ENCODE measurements around the gene ZBTB7C. TPM values are rescaled to one million over a fixed set of nuclear protein-coding genes. Genes with fewer than 3 reads are reported as not detected.
A peak's percentile ranks its signal among the peaks of the same experiment; 100 is the strongest.

The ZBTB7C gene
- total RNA-seq, 2 donors from 2014 or later, result not detected

DNA sequence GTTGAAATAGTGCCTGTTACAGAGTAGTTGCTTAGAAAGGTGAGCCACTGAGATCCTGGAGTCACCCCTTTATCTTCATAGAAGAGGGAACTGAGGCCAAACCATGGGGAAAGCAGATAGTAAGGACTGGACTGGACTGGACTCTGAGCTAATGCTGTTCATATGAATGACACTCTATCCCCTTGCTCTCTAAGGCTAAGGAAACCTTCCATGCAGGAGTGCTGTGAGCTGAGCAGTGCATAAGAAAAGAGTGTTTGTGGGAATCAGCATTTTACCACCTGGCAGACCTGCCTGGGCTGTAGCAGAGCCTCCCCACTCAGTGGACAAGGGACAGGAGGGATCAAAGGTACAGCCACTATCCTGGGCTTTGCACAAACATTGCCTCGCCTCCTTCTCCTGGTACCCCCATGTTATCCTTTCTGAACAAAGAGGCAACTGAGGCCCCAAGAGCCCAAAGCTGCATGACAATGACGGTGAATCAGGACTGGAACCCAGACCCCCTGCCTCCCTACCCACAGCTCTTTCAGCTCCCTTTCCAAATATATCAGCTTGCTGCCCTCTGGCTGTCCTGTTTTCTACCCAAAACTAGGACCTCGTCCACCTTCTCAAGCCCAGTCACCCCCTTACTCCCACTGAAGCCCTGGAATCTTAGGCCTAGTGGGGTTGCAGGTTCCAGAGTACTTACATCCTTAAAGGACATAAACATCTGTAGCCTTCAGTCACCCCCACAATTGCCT lies 227.9 kb downstream of the ZBTB7C start:
- Mint-ChIP-seq H3K36me3 (no peaks in the 10 kb centered on the region), H3K27ac (no peak overlapping the region), H3K9me3 (no peaks in the 10 kb centered on the region), H3K4me3 (no peak overlapping the region), H3K27me3 (peaks cover 12 to 21% of the 10 kb centered on the region in 2 donors), H3K4me1 (ENCODE audit: low read depth in 2 of 2) (no peaks in the 10 kb centered on the region)
- DNase-seq (ENCODE audit: low spot score), result peak; percentile 13
- no peak for ATAC-seq

DNA sequence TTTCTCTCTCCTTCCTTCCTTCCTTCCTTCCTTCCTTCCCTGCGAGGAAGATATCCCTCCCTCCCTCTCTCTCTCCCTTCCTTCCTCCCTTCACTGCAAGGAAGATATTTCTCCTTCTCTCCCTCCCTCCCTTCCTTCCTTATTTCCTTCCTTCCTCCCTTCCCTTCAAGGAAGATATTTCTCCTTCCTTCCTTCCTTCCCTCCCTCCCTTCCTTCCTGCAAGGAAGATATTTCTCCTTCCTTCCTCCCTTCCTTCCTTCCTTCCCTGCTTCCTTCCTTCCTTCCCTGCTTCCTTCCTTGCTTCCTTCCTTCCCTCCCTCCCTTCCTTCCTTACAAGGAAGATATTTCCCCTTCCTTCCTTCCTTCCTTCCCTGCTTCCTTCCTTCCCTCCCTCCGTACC lies 229.5 kb downstream of the ZBTB7C start:
- Mint-ChIP-seq H3K27ac (no peak overlapping the region), H3K4me1 (ENCODE audit: low read depth in 2 of 2) (no peaks in the 10 kb centered on the region), H3K36me3 (no peaks in the 10 kb centered on the region), H3K4me3 (no peak overlapping the region), H3K27me3 (peaks cover 9 to 10% of the 10 kb centered on the region in 2 donors), H3K9me3 (no peaks in the 10 kb centered on the region)
- ATAC-seq (no peak), DNase-seq (ENCODE audit: low spot score) (no peak)

DNA sequence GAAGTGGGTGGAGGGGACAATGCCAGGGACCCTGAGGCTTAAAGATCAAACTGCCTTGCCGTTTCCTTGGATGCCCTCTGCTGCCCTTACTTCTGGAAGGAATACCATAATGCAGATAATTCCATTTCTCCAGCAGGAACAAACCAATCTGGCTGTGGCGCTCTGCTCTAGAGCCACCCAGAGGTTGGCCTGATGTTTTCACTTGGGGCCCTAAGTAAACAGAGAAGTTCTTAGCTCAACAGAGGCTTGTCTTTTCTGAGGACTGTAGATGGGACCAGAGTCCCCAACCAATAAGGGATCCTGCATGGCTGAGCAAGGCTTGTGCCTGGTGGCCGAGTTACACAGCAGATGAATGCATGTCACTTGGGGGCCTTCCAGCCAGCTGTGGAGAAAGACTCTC lies 230.2 kb downstream of the ZBTB7C start:
- Mint-ChIP-seq H3K4me1 (ENCODE audit: low read depth in 2 of 2) (no peaks in the 10 kb centered on the region), H3K27me3 (peaks cover 7 to 11% of the 10 kb centered on the region in 2 donors), H3K27ac (no peak overlapping the region), H3K4me3 (no peak overlapping the region), H3K36me3 (no peaks in the 10 kb centered on the region), H3K9me3 (no peaks in the 10 kb centered on the region)
- DNase-seq (ENCODE audit: low spot score), result no peak
- no peak for ATAC-seq

DNA sequence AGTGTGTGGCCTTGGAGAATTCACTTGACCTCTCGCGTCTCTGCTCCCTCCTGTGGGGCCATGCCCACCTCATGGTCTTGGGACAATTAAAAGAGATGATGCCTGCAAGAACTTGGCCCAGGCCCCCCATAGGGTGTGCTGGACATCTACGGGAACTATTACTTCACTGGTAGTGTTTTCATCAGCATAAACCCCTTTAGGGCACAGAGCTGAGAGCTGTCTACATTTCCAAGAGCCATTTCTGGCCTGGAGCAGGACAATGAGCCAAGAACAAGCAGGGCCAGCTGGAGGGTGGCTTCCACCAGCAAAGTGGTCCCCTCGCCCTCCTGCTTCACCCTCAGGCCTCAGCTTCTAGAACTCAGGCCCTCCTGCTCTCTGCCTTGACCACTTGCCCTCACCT lies 232.3 kb downstream of the ZBTB7C start:
- H3K4me1 Mint-ChIP-seq (ENCODE audit: low read depth in 2 of 2), result no peaks in the 10 kb centered on the region
- no peak overlapping the region for H3K4me3 Mint-ChIP-seq
- no peaks in the 10 kb centered on the region for H3K9me3 Mint-ChIP-seq
- DNase-seq (ENCODE audit: low spot score), result no peak
- peak in 1 of 2 donors; percentile 24 for ATAC-seq
- H3K27ac Mint-ChIP-seq, result no peak overlapping the region
- H3K36me3 Mint-ChIP-seq, result no peaks in the 10 kb centered on the region
- peaks cover 4 to 15% of the 10 kb centered on the region in 2 donors for H3K27me3 Mint-ChIP-seq

DNA sequence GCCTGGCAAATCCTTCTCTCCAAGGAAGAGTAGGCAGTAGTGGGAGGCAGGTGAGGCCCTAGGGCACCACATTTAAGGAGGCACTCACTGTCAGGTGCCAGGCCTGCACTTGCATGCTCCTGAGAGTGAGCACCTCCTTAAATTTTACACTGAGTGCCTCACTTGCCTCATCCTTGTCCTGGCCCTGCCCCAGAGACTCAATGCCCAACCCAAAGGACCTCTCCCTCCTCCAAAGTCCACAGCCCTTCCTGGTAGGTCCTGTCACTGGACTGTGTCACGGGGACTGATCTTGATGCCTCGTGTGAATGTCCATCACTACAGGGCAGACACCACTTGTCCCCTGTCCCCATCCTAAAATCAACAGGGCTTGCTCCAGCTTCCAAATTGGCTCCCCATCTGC lies 235.6 kb downstream of the ZBTB7C start:
- H3K9me3 Mint-ChIP-seq, result no peaks in the 10 kb centered on the region
- no peak overlapping the region for H3K4me3 Mint-ChIP-seq
- H3K27ac Mint-ChIP-seq, result no peak overlapping the region
- ATAC-seq, result no peak
- no peaks in the 10 kb centered on the region for H3K36me3 Mint-ChIP-seq
- no peaks in the 10 kb centered on the region for H3K4me1 Mint-ChIP-seq (ENCODE audit: low read depth in 2 of 2)
- H3K27me3 Mint-ChIP-seq, result peaks cover 0 to 8% of the 10 kb centered on the region in 2 donors
- no peak for DNase-seq (ENCODE audit: low spot score)

DNA sequence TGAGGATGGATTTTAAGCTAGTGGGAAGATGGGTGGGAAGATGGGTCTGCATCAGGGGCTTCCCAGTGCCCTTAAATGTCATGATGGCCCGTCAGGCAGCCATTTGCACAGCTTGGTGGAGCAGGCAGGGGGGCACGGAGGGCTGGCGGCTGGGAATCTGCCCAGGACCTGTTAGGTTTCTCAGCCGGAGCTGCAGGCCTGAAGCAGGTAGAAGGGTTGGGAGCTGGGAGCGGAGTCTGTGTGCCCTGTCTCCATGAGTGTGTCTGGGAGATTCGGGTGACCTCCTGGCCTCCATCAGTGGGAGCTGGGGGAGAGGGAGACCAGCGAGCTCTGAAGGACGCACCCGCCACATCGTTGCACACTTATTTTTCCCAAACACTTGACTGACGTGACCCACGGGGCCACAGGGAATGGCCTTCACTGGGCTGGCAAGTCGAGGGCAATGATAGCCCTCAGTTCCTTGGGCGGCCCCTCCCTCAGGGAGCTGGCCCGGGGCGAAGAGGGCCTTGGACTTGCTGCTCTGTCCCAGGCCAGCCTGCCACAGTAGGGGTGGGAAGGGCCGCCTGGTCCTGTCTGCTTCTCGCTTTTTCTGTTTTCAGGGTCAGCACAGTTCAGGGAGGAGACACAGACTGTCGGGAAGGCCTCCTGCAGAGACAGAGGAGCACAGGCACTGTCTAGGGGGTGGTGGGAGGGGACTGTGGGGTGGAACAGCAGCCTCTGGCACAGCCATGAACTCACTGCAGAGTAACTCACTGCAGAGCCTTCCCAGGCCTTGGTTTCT lies 236.8 kb downstream of the ZBTB7C start:
- DNase-seq (ENCODE audit: low spot score) (no peak), ATAC-seq (no peak)
- no peak overlapping the region for H3K4me3 Mint-ChIP-seq
- H3K36me3 Mint-ChIP-seq, result no peaks in the 10 kb centered on the region
- H3K9me3 Mint-ChIP-seq, result no peaks in the 10 kb centered on the region
- H3K27me3 Mint-ChIP-seq, result peaks cover 0 to 14% of the 10 kb centered on the region in 2 donors
- H3K4me1 Mint-ChIP-seq (ENCODE audit: low read depth in 2 of 2), result no peaks in the 10 kb centered on the region
- H3K27ac Mint-ChIP-seq, result no peak overlapping the region

DNA sequence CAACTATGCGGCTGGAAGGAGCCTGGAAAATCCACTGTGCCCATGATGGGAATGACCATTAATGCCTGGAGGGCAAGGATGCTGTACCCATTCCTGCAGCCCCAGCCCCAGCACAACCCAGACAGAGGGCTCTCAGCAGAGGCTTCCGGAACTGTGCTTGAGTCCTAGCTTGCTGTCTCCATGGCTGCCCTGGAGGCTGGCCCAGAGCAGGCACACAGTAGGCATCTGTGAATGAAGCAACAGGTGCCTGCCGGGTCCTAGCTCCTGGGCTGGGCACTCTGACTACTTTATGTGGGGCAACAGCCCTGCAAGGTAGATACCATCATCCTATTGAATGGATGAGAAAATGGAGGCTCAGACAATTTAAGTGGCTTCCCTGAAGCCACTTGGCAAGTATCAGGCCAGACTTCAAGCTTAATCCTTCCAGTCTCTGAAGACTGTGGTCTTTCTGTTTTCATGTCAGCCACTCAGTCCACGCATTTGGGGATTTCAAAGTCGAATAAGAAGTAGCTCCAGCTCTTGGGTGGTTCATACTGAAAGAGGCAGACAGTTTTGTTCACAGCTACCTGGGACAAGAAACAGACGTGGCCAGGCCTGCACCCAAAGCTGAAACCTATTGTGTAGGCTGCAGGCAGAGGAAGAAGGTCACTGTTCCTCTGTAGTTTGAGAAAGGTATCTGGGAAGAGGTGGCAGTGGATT lies 237.5 kb downstream of the ZBTB7C start:
- H3K9me3 Mint-ChIP-seq, result no peaks in the 10 kb centered on the region
- no peak overlapping the region for H3K27ac Mint-ChIP-seq
- no peaks in the 10 kb centered on the region for H3K36me3 Mint-ChIP-seq
- H3K4me3 Mint-ChIP-seq, result no peak overlapping the region
- H3K27me3 Mint-ChIP-seq, result peaks cover 0 to 16% of the 10 kb centered on the region in 2 donors
- ATAC-seq, result peak in 1 of 2 donors; percentile 29
- no peak for DNase-seq (ENCODE audit: low spot score)
- H3K4me1 Mint-ChIP-seq (ENCODE audit: low read depth in 2 of 2), result peaks cover 0 to 2% of the 10 kb centered on the region in 2 donors

DNA sequence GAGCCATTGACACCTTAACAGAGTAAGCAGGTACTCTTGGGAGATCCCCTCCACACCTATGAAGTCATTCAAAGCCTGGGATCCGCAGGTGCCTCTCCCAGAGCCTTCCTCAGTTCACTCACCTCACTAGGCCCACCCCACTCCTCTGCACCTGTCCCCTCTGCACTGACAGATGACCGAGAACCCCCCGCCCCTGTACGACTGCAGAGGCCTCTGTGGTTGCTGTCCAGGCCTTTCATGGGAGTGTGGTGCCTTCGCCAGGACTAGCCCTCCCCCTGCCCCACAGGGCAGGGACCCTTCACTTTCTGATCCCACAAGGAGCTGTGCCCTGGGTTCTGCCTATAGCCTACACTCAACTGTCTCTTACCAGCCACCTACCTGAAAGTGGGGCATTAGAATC lies 238.5 kb downstream of the ZBTB7C start:
- Mint-ChIP-seq H3K4me1 (ENCODE audit: low read depth in 2 of 2) (peaks cover 0 to 2% of the 10 kb centered on the region in 2 donors), H3K27me3 (peaks cover 0 to 16% of the 10 kb centered on the region in 2 donors), H3K4me3 (no peak overlapping the region), H3K36me3 (no peaks in the 10 kb centered on the region), H3K9me3 (no peaks in the 10 kb centered on the region), H3K27ac (no peak overlapping the region)
- no peak for ATAC-seq
- DNase-seq (ENCODE audit: low spot score), result no peak

DNA sequence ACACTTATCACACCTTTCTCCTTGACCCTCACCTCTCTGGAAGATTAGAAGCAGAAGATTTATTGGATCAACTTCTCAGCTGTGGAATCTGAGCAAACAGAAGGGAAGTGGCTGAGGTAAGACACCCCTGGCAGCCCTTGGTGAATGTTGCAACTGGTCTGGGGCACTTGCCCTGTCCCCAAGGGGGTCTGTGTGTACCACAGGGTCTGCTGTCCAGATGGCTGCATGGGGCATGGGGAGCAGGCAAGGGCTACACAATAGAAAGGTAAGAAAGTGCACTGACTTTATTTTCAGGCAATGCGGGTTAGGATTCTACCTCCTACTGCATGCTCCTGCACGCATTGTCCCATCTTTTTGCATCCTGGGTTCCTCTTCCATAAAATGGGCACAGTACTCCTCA lies 240.3 kb downstream of the ZBTB7C start:
- Mint-ChIP-seq H3K36me3 (no peaks in the 10 kb centered on the region), H3K9me3 (no peaks in the 10 kb centered on the region), H3K4me1 (ENCODE audit: low read depth in 2 of 2) (peaks cover 0 to 2% of the 10 kb centered on the region in 2 donors), H3K27me3 (peaks cover 3 to 11% of the 10 kb centered on the region in 2 donors), H3K27ac (no peak overlapping the region), H3K4me3 (no peak overlapping the region)
- ATAC-seq, result no peak
- DNase-seq (ENCODE audit: low spot score), result no peak

DNA sequence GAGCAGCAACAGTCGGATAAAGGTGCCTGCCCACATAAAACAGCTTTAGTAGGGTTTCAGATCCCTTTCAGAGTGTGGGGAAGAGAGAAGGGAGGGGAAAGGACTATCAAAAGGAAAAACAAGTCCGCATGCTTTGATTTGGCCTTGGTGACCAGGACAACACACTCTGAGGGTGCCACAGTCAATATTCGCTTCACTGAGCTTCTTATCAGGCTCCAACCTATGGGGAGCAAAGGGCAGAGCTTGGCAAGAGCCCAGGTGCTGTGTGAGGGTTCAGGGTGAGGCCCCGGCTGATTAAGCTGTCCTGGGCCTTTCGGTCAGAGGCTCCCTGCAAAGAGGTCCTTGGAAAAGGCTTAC lies 241.3 kb downstream of the ZBTB7C start:
- H3K27me3 Mint-ChIP-seq, result peaks cover 3 to 8% of the 10 kb centered on the region in 2 donors
- no peaks in the 10 kb centered on the region for H3K9me3 Mint-ChIP-seq
- no peak overlapping the region for H3K27ac Mint-ChIP-seq
- H3K4me3 Mint-ChIP-seq, result no peak overlapping the region
- peaks cover 0 to 2% of the 10 kb centered on the region in 2 donors for H3K4me1 Mint-ChIP-seq (ENCODE audit: low read depth in 2 of 2)
- DNase-seq (ENCODE audit: low spot score) (no peak), ATAC-seq (no peak)
- H3K36me3 Mint-ChIP-seq, result no peaks in the 10 kb centered on the region

DNA sequence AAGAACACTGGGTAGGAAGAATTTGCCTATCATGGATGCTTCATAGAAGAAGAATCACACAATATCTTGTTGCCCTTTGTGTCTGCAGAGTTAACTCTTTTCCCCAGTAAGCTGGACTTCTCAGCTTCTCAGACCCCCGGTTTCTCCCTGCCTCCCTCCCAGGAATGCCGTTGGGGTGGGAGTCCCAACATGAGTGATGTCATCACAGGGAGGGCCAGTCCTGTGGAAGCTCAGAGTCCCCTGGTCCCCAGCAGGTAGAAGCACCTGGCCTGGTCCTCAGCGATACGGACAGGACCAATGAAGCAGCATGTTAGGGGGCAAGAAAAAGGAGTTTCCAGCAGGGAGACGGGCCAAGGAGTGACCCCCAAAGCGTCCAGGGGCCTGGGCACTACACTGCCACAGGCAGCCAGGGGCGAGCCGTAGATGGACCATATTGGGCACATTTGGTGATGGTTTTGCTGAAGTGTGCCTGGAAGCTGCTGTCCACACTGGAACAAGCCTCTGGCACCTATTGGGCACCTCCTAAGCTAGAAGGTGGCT lies 242.8 kb downstream of the ZBTB7C start:
- ATAC-seq, result no peak
- no peaks in the 10 kb centered on the region for H3K9me3 Mint-ChIP-seq
- no peak overlapping the region for H3K27ac Mint-ChIP-seq
- no peaks in the 10 kb centered on the region for H3K36me3 Mint-ChIP-seq
- H3K27me3 Mint-ChIP-seq, result peaks cover 3 to 8% of the 10 kb centered on the region in 2 donors
- H3K4me3 Mint-ChIP-seq, result no peak overlapping the region
- DNase-seq (ENCODE audit: low spot score), result no peak
- peaks cover 0 to 6% of the 10 kb centered on the region in 2 donors for H3K4me1 Mint-ChIP-seq (ENCODE audit: low read depth in 2 of 2)

DNA sequence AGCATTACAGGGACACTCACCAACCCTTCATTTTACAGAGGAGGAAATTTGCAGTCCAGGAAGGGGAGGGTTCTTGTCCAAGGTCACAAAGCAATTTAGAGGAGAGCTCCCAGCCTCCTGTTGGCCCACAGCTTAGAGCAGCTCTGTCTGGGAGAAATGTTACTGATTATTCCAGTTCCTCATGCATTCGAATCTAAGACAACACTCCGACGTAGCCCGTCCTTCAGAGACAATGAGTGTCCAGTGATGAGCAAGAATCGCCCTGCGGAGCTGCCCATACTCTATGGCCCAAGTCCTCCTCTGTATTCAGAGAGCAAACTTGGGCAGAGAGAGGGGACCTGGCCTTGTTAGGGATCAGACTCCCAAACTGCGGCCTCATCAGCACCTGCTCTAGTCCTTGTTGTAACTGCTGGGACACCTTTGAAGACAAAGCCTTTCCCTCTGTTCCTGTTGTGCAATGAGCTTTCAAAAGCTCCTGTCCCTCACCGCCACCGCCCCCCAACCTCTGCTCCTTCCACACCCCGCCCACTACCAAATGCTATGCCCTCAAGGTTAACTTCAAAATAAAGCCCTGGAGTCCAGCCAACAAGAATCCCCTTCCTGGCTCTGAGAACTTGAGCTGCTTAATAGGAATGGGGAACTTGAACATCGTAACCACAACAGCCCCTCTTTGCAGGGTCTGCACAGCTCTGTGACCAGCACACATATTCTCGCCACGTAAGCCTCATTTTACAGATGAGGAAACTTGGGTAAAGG lies 243.9 kb downstream of the ZBTB7C start:
- H3K4me1 Mint-ChIP-seq (ENCODE audit: low read depth in 2 of 2), result peaks cover 0 to 9% of the 10 kb centered on the region in 2 donors
- no peaks in the 10 kb centered on the region for H3K9me3 Mint-ChIP-seq
- DNase-seq (ENCODE audit: low spot score) (no peak), ATAC-seq (no peak)
- H3K27me3 Mint-ChIP-seq, result peaks cover 3 to 8% of the 10 kb centered on the region in 2 donors
- H3K27ac Mint-ChIP-seq, result no peak overlapping the region
- H3K4me3 Mint-ChIP-seq, result no peak overlapping the region
- no peaks in the 10 kb centered on the region for H3K36me3 Mint-ChIP-seq

DNA sequence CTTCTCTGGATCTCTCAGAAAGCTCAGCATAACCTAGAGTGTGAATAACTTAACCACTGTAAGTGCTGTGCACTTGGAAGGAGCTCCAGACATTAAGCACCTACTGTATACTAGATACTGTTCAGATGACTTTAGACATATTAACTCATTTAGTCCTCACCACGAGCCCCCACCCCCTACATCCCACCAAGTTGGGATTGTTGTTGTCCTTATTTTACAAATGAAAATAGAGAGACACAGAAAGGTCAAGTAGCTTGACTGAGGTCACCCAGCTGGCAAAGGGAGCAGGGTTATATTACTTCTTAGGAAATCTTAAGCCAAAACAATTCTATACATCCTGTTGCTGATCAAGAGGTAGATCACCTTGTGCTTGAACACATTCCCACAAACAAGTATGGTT lies 244.5 kb downstream of the ZBTB7C start:
- peaks cover 3 to 8% of the 10 kb centered on the region in 2 donors for H3K27me3 Mint-ChIP-seq
- no peak for ATAC-seq
- no peaks in the 10 kb centered on the region for H3K9me3 Mint-ChIP-seq

More for the DNA sequence above, 244.5 kb downstream of the ZBTB7C start:
- Mint-ChIP-seq H3K4me1 (ENCODE audit: low read depth in 2 of 2) (peaks cover 0 to 9% of the 10 kb centered on the region in 2 donors), H3K36me3 (no peaks in the 10 kb centered on the region), H3K27ac (no peak overlapping the region), H3K4me3 (no peak overlapping the region)
- DNase-seq (ENCODE audit: low spot score), result no peak

Data from natural killer cell treated with Interleukin-12 subunit alpha and Interleukin-12 subunit beta and Interleukin-15 and Interleukin-18, amount 100 ng/mL, for 72 hours (primary cell).